Fibroblast of skin of right quadriceps (primary cell): Measurements from ENCODE around the gene SLC38A2.
"Not testable (repeated sequence)": the region's sequence is repeated elsewhere in the genome, so short reads cannot be mapped to it uniquely, and the experiment has no call there.

Source experiments
- DNase-seq: peaks from one replicate; pipeline ENCODE4 v3.0.0-alpha.2; 2013

Gene SLC38A2

DNA sequence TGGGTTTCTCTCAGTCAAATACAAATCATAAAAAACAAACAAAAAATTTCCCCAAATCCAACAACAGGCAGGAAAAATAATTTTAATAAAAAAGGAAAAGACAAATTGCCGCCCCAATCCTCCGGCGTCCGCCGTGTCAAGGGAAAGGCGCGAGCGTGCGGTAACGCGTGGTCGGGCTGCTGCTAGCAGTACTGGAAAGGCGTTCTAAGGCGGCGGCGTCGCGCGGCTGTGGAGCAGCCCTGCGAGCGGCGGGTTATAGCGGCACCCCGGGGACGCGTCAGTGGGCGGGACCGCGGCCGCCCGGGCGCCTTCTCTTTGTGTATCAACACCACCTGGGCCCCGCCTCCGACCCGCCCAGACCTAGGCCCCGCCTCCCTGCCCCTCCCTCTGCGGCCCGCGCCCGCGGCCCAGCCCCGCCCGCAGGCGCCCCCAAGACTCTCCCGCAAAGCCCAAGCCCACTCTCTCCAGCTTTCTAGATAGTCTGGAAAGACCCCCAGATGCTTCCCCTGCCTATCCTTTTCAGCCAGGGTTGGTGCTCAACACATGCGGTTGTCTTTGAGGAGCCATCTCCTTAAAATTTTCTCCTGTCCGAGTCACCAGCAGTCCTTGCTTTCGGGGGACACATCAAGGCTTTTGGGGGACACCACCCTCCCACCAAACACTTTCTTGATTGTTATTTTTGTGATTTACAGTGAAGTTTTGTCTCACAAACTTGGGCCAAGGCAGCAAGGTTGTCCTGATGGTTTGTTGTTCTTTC lies at the start of gene SLC38A2:
Gene SLC38A2, minus strand, starts transcription at position 230 of the 757 bp plus-strand sequence. CDS start 1,480 bp downstream, outside the sequence.
- DNase-seq: peak; percentile 96

DNA sequence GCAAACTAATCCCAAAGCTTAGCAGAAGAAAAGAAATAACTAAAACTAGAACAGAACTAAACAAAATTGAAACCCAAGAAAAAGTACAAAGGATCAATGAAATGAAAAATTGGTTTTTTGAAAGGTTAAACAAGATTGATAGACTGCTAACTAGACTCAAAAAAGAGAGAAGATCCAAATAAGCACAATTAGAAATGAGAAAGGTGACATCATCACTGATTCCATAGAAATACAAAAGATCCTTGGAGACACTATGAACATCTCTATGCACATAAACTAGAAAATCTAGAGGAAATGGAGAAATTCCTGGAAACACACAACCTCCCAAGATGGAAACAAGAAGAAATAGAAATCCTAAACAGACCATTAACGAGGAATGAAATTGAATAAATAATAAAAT lies 47.1 kb upstream of the SLC38A2 start:
- no peak for DNase-seq

- DNase-seq: no peak
These were observed 43.0 kb upstream of the SLC38A2 start for GRCh38 chr12:46415552-46415951.

- DNase-seq: no peak
These were observed 42.2 kb upstream of the SLC38A2 start for GRCh38 chr12:46414591-46415268.

- no peak for DNase-seq
These were observed 40.8 kb upstream of the SLC38A2 start for GRCh38 chr12:46413368-46413767.

DNA sequence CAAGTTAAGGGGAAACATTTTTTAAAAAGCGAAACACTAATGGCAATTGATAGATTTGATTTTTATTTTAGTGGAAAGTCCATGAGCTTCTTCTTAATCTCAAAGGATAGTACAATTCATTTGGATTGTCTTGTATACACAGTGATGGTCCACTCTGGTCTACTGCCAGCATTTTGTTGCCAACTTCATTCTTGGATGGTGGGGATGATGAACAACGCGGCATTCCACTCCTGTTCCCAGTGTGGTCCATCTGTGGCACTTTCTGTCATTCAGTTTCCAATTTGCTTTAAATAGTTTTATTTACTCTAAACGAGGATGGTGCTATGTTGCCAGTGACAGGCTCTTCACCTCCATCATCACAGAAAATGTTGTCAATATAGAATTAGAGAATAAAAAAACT lies 40.3 kb upstream of the SLC38A2 start:
- DNase-seq: no peak

DNA sequence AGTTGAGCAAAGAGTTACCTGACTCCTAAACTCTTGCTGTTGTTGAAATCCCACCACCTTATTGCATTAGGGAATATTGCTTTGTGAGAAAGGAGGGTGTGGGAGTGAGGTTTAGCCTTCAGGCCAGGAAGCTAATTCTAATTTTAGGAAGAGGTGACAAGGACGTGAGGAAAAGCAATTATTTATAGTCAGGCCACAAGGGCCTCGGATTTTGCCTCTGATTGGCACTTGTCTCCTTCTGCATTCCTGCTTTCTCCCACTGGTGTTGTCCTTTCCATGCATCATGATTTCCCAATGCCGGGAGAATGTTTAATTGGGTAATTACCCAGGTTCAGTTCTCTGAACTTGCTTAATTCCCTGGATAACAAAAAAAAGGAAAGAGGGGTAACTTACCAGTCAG lies 37.9 kb upstream of the SLC38A2 start:
- DNase-seq: peak; percentile 35

- no peak for DNase-seq
These were observed 37.4 kb upstream of the SLC38A2 start for GRCh38 chr12:46409974-46410373.

- DNase-seq: no peak
These were observed 36.8 kb upstream of the SLC38A2 start for GRCh38 chr12:46409342-46409741.

DNA sequence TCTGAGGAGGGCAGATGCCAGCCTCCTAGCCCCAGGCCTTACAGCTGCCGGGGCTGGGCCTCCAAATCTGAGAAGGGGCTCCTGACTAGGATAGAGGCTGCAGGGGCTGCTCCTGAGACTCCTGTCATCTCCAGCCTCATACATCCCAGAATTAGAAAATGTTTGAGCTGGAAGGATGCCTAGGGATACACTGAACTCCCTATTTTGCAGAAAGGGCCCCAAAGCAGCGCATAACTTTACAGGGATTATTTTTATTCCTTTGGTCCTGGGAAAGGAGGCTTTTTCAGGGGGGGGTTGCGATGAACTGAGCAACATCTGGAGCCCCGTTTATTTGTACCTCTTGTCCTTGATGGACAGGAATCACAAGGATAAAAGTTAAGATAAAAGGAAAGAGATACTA lies 35.9 kb upstream of the SLC38A2 start:
- DNase-seq: no peak

- DNase-seq: no peak
These were observed 34.8 kb upstream of the SLC38A2 start for GRCh38 chr12:46407361-46407760.

DNA sequence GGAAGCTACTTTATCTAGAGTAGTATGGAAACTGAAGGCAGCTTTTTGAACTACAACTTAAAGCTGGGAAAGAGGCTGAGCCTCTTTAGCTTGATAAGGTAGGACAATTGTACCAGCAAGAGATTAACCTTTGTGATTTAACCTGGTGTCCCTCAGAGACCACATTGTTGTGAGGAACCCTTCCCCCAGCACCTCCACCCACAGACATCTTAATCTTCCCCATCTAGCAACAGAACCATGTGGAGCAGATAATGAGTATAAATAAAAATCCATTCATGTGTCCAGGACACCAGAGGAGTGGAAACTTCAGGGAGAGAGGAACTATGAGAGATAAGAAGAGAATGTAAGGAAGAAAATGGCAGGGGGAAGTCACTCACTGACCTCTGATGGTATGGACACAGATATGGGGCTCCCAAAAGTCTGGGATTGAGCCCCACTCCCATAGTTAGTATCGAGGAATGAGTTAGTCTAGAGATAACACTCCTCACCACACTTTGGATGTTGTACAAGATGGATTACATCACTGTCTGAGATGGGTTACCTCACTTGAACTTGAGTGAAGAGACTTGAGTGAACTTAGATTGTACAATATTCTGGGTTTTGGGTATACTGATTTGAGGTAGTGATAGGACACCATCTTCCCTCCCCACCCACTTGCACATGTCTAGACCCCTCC lies 33.9 kb upstream of the SLC38A2 start:
- DNase-seq: peak; percentile 46

DNA sequence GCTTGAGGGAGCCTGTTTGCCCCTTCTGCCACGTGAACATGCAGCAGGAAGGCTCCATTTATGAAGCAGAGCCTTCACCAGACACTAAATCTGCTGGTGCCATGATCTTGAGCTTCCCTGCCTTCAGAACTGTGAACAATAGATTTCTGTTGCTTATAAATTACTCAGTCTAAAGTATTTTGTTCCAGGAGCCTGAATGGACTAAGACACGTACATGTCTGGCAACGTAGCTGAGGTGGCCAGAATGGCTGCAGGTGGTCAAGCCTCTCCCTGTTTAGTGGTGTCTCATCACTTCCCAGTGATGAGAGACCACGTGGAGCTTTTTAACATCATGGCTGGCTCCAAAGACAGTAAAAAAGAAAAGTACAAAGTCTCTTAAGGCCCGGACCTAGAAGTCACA lies 32.2 kb upstream of the SLC38A2 start:
- no peak for DNase-seq

DNA sequence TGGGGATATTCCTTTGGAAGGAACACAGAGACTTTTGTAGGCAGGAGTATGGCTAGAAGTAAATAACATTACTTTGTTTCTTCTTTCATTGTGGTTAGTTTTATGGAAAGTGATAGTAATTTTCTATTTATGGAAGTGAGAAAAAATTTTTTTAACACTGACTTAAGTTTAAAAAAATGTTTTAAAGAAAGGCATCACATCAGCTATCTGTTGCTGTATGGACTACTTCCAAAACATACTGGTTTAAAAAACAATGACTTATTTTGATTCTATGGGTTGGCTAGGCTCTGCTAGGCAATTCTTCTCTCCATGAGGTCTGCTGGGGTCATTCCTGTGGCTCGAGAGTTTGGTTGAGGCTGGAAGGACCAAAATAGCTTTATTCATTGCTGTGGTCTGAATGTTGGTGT lies 31.7 kb upstream of the SLC38A2 start:
- peak; percentile 89 for DNase-seq

GRCh38 chr12:46403719-46404070 lies 31.1 kb upstream of the SLC38A2 start:
- DNase-seq: no peak

DNA sequence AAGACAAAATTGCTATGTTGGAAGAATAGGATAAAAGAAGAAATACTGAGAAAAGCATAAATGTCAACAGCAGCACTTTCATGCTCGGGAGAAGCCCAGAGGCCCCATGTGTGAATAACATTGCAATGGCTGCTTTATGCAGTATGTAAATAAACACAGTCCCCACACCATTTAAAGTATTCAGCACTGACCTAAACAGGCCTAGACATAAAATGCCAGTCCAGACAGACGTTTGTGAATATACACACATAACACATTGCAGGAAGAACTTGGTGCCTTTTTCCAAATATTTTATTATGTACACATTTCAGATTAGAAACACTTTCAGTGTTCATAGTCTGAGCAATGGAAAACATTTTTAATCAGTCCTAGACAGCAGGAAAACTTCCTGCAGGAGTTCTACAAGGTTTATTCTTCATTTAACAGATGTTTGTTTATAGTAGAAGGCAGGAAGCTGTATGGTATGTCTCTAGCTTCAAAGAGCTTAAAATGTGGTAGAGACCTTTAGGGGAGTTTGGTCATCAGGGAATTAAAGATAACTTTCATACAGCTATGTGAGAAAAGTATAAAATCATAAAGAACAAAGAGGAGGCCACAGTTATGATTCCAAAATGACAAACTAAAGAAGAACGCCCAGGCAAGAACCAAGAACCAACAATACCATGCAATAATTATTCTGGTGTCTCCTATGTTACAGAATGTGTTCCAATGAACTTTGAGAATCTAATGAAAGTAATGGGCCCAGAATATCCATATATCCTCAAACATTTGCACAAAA lies 30.6 kb upstream of the SLC38A2 start:
- no peak for DNase-seq

- DNase-seq: peak; percentile 99
These were observed 29.9 kb upstream of the SLC38A2 start for GRCh38 chr12:46402451-46402850.

DNA sequence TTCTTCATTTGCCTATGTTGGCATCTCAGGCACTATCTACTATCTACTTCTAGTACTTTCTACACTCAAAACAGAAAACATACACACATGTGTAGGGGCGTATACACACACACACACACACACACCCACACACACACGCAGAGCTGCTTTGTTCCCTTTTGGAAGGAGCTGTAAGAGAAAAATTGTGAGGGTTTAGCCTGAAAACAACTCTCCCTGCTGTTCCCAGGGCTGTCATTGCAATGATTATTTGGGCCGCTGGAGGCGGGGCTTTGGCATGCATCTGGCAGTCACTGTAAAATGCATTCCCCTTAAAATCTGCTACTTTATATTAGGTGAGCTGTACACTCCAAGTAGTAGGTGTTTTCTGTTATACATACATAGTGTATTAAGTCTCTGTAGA lies 29.1 kb upstream of the SLC38A2 start:
- DNase-seq: peak; percentile 87

- DNase-seq: peak; percentile 85
These were observed 27.8 kb upstream of the SLC38A2 start for GRCh38 chr12:46400406-46400805.

DNA sequence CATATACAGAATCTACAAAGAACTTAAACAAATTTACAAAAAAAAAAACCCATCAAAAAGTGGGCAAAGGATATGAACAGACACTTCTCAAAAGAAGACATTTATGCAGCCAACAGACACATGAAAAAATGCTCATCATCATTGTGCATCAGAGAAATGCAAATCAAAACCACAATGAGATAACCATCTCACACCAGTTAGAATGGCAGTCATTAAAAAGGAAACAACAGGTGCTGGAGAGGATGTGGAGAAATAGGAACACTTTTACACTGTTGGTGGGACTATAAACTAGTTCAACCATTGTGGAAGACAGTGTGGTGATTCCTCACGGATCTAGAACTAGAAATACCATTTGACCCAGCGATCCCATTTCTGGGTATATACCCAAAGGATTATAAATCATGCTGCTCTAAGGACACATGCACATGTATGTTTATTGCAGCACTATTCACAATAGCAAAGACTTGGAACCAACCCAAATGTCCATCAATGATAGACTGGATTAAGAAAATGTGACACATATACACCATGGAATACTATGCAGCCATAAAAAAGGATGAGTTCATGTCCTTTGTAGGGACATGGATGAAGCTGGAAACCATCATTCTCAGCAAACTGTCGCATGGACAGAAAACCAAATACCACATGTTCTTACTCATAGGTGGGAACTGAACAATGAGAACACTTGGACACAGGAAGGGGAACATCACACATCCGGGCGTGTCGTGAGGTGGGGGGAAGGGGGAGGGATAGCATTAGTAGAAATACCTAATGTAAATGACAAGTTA lies 27.1 kb upstream of the SLC38A2 start:
- DNase-seq: not testable (repeated sequence)

GRCh38 chr12:46396826-46397225 lies 24.3 kb upstream of the SLC38A2 start:
- DNase-seq: no peak

DNA sequence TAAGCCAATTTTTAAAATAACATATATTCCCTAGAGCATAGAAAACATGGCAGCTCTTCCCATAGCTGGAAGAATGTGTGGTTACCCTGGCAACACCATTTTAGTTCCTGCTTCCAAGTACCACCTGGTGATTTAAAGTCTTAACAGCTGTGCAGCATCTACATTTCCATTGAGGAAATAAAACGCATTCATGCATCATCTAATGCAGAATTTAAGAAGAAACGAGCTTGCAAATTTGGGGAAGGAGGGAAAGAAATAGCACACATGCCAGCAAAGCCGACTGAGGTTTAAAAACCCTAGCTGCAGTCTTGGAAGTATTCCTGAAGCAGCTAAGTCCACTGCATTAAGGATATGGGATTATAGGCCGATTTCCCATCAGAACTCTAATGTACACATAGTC lies 22.8 kb upstream of the SLC38A2 start:
- DNase-seq: peak; percentile 77
